ENCODE data around the gene NUTM1.
A peak's percentile ranks its signal among the peaks of the same experiment; 100 is the strongest.
"Not testable (repeated sequence)": the region's sequence is repeated elsewhere in the genome, so short reads cannot be mapped to it uniquely, and the experiment has no call there.

NUTM1 gene

DNA sequence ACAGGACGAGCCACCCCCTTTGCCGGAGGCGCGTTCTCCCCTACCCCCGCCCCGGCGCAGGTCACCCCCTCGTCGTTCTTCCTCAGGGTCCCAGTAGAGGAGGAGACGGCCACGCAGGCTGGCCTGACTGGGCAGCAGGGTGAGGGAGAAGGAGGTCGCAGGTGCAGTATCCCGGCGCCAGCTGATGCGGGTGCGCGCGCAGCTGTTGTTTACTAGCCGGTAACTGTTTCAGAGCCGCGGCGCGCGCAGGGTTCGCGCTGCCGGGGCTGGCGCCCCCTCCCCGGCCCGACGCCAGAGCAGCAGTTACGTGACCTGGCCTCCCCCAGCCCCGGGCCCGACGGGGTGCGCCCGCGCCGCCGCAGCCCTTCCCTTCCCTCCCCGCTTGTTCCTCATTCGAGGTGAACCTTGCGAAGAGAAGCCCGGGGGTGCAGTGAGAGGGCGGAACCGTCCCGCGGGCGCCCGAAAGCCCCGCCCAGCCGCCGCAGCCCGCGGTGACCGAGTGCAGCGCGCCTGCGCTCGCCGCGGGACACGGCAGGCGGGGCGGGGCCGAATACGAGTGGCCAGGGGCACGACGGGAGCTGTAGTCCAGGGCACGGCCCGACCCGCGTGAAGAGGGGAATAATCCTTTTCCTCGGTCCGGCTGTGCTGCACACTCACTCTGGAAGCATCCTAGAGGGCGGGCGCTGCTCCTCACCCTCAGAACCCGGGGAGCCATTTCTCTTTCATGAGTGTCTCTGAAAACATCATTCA lies 5.4 kb upstream of the NUTM1 start, which contains the start of gene SLC12A6:
Gene SLC12A6, minus strand, starts transcription at position 225 of the 750 bp plus-strand sequence. CDS start 1,101 bp downstream, outside the sequence.
- DNase-seq: peak; percentile 62

DNA sequence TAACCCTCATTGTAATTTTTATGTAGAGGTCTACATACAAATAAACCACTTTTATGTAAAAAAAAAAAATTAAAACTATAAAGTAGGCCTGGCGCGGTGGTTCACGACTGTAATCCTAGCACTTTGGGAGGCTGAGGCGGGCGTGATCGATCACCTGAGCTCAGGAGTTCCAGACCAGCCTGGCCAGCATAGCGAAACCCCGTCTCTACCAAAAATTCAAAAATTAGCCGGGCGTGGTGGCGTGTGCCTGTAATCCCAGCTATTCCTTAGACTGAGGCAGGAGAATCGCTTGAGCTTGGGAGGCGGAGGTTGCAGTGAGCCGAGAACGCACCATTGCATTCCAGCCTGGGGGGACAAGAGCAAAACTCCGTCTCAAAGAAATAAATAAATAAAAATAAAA lies 4.8 kb upstream of the NUTM1 start:
- no peak for DNase-seq

DNA sequence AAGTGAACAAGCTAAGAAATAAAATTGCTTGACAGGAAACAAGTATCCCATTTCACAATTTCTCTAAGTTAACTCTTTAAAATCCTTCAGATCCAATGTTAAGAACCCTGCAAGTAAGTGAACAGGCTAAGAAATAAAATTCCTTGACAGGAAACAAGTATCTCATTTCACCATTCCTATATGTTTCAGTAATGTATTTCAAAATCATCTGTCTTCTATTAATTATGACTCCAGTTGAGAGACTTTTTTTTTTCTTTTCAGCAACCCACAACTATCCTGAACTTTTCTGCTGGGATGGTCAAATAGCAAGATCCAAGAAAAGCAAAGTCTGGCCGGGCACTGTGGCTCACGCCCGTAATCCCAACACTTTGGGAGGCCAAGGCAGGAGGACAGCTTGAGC lies 3.2 kb upstream of the NUTM1 start:
- DNase-seq: no peak

DNA sequence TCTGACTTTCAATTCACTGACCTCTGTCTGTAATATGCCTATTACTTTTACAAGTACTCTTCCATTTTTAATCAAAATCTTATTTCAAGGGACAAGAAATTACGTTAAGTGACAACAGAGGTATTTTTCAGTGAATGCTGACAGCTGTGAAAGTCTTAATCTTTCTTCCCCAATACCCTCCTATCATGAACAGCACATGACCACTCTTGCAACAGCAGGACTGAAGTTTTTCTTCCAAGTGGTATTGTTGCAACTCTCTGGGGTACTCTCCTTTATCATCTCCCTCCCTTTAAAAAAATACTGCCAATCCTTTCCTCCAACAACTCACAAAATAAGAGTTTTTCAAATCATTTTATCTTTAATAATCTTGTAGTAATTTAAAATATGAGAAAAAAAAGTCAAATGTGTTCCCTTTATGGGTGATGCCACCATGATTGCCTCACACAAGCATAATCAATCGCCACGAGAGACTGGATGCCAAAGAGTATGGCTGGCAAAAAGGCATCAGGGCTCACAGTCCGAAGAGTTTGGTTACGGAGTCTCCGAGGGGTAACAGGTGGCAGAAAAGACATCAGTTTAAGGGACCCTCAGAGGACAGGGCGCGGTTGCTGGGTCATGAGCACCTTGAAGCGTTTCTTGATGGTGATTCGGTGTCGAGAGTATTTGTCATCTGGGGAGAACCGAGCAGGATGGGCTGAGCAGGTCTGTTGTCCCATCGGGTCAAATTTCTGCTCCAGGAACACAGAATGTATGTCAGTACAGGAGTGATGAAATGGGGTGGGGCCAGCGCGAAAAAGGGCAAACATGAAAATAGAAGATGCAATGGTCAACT lies 1.5 kb upstream of the NUTM1 start:
- DNase-seq: no peak

DNA sequence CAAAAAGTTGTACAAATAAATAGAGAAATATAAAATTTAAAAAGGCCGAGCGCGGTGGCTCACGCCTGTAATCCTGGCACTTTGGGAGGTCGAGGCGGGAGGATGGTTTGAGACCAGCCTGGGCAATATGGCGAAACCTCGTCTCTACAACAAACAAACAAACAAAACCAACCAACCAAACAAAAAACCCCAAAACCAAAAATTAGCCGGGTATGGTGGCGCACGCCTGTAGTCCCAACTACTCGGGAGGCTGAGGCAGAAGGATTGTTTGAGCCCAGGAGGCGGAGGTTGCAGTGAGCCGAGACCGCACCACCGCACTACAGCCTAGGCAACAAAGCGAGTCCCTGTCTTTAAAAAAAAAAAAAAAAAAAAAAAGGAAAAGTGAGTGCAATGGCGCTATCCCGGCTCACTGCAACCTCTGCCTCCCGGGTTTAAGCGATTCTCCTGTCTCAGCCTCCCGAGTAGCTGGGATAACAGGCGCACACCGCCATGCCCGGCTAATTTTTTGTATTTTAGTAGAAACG lies 840 bp upstream of the NUTM1 start:
- DNase-seq: not testable (repeated sequence)

DNA sequence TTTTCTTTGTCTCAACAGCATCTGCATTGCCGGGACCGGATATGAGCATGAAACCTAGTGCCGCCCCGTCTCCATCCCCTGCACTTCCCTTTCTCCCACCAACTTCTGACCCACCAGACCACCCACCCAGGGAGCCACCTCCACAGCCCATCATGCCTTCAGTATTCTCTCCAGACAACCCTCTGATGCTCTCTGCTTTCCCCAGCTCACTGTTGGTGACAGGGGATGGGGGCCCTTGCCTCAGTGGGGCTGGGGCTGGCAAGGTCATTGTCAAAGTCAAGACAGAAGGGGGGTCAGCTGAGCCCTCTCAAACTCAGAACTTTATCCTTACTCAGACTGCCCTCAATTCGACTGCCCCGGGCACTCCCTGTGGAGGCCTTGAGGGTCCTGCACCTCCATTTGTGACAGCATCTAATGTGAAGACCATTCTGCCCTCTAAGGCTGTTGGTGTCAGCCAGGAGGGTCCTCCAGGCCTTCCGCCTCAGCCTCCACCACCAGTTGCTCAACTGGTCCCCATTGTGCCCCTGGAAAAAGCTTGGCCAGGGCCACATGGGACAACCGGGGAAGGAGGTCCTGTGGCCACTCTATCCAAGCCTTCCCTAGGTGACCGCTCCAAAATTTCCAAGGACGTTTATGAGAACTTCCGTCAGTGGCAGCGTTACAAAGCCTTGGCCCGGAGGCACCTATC lies 5.0 kb downstream of the NUTM1 start:
- DNase-seq: no peak

DNA sequence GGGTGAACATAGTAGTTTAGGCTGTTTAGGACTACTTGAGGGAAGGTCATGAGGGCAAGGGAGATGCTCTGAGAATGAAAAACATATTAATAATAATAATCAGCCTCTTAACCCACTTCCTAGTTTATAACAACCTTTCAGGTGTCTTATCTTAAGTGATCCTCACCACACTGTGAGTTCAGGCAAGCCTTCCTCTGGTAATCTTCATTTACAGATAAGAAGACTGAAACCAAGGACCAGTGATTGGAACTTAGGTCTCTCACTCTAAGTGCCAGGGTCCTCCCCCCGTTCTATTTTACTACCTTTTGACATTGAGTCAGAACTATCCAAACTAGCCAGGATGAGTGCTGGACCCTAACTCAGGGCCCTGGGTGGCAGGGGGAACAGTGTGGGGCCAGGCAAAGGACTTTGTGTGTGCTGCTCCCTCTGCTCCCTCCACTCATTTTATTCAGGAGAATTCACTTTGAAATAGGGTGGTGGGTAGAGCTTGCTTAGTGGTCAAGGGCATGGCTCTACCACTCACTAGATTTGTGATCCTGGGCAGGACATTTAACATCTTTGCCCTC lies 5.7 kb downstream of the NUTM1 start:
- DNase-seq: no peak

DNA sequence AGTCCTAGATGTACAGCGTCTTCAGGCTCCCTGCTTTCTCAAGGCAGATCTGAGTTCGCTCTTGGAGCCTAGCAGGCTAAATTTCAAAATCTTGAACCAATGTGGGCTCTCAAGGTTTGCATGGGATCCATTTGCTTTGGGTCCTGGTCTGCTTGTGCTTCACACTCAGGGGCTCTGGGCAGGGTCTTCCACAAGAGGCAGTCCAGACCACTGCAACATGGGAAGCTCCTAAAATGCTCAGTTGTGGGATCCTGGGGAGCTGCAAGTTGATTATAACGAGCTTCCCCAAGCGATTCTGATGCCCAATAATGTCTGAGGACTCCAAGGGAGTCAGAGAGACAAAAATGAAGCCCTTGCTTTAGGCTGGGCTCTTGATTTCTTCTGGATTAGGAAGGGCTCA lies 6.7 kb downstream of the NUTM1 start:
- no peak for DNase-seq

DNA sequence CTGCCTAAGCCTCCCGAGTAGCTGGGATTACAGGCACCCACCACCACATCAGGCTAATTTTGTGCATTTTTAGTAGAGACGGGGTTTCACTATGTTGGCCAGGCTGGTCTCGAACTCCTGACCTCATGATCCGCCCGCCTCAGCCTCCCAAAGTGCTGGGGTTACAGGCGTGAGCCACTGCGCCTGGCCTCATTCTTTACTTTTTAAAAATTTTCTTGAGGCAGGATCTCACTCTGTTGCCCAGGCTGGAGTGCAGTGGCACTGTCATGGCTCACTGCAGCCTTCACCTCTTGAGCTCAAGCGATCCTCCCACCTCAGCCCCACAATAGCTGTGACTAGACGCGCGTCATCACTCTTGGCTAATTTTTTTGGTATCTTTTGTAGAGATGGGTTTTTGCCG lies 9.9 kb downstream of the NUTM1 start:
- not testable (repeated sequence) for DNase-seq

DNA sequence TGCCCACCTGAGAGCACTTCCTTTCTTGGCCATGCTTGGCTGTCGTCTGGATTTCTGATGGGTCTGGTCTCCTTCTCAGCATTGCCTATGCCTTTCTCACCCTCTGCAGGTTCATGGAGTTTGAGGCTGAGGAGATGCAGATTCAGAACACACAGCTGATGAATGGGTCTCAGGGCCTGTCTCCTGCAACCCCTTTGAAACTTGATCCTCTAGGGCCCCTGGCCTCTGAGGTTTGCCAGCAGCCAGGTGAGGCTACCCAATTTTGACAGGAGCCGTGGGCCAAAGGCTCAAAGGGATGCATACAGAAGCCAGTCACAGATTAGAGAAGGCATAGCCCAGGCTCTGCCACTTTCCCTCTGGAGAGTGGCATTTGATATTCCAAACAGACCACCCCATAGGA lies 10.5 kb downstream of the NUTM1 start:
- DNase-seq: no peak

DNA sequence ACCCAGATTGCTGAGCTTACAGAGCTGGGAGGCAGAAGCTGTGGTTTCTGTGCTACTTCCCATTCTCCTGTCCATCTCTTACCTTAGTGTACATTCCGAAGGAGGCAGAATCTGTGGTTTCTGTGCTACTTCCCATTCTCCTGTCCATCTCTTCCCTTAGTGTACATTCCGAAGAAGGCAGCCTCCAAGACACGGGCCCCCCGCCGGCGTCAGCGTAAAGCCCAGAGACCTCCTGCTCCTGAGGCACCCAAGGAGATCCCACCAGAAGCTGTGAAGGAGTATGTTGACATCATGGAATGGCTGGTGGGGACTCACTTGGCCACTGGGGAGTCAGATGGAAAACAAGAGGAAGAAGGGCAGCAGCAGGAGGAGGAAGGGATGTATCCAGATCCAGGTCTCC lies 11.2 kb downstream of the NUTM1 start:
- DNase-seq: no peak

DNA sequence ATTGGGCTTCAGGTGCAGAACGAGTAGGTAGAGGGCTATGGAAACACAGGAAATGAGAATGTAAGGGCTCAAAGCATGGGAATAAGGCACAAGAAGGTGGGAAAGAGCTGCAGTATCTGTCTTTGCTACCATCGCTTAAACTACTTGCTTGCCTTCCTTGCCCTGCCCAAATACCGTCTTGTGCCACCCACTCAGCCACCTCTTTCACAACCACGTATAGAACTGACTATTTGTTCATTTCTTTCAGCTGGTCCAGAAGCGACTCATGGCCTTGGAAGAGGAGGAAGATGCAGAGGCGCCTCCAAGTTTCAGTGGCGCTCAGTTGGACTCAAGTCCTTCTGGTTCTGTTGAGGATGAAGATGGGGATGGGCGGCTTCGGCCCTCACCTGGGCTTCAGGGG lies 12.1 kb downstream of the NUTM1 start:
- DNase-seq: no peak

DNA sequence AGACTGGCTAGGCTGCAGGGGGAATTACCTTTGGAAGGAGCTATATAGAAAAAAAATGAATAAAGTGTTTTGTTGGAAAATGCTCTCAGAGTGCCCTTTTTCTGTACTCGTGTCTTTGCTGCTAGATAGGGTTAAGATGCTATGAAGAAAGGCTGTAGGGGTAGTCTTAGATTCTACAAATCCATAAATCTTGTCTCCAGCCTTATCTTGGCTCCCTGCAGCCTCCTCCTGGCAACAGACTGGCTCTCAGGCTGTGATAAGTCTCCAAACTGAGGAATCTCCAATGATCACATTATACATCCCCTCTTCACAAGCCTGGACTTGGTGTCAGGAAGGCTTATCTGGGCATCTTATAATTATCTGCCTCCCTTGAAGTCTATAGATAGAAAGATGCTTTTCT lies 14.5 kb downstream of the NUTM1 start:
- DNase-seq: no peak

DNA sequence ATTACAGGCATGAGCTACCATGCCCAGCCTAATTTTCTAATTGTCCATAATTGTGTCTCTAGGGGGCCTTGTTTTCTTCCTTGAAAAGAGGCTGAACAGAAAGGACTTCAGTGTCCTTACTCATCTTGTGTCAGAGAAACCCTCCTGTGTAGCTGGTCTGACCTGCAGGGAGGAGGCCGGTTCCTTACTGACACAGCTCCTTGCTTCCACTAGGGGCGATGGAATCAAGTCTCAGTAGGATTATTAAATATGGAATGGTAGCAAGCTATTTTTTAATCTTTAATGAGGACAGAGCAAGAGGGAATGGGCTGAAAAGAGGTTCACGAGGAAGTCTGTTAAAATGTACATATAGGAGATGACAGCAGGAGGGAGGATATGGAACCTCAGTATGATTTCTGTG lies 15.3 kb downstream of the NUTM1 start:
- no peak for DNase-seq

DNA sequence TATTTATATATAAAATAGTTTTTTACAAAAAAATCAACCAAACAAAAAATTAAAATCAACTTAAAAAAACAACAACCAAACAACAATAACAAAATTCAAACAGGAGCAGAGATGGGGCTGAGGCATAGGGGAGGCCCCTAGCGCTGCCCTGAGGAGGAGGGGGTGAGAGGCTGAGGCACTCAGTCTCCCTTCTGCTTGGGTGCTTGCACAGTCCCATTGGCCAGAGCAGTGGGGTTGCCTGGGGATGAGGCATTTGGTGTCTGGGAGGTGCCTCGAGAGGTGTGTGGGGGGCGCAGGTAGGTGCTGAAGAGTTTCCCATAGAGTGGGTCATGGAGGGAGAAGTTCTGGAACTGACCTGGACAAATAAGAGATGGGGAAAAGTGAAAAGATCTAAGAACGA lies 15.8 kb downstream of the NUTM1 start:
- no peak for DNase-seq

DNA sequence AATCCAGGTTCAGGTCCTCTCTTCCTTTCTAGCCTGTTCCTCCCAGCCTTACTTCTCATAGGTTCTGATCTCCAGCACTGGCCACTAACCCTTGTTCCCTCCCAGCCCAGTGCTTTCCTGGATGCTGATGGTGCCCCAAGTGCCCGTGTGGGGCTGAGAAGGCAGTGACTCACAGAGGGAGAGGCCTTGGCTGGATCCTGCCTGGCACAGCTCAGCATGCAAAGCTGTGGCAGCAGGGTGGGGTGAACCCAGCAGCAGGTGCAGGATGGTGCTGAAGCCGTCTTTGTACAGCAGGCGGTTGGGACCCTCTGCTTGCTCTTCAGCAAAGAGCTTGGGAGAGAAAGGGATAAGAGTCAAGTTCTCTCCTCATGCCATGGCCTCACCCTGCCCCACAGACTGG lies 16.3 kb downstream of the NUTM1 start:
- DNase-seq: no peak

DNA sequence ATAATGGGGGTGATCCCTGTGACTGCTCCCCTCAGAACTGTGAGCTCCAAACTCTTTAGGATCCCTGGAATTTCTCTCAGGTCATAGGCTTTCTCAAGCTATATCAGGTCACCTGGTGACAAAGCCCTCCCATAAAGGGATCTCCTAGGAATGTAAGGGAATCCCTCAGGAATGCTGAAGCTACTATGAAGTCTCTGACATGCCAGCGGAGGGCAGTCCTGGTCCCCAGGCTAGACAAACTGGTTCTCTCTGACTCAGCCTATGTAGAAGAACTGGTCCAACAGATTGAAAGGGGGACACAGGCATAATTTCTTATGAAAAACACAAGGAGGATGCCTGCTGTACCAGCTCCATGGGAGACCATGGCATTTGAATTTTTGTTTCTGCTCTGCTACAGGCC lies 17.2 kb downstream of the NUTM1 start:
- DNase-seq: no peak

DNA sequence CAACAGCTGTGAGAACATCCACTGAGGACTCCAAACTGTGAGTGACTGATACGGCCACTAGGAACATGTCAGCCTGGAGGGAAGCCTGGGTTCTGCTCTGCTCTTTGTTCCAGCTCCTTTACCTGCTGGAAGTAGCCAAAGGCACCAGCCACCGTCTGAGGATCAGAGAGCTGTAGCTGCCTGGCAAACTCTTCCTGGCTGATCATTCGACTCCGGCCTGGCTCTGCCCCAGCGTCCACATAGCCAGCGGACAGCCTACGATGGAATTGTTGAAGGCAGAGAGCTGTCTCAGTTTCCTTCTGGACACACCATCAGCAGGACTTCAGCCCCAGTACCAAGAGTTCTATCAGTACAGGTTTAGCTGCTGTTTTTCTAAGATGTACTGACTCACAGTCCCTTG lies 18.2 kb downstream of the NUTM1 start:
- DNase-seq: no peak

DNA sequence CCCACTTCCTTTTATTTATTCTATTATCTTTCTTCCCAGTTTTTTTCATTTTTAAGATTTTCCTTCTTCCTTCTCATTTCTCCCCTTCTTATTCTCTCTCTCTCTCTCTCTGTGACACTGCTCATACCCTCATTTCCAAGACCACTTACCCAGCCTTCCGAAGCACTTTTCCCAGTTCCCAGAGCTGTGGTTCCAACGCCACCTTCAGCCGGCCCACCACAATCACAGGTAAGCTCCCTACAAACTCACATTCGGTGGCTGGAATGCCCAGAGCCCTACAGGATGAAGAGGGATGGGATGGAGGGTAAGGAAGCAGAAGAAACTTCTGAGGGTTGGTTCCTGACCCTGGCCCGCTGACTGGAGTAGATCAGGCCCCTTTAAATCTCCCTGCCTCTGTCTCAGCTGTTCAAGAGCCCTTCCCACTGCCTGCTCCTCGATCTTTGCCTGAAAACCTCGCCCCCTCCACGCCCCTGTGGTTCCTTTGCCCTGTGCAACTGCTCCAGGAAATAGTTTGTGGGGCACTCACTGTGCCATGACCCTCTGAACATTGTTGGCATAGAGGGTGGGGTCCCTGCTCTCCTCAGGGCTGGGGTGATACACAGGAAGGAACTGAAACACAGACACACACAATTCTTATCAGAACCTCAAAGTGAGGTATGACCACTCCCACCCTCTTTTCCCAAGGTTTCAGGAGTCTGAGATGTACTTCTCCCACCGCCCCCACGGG lies 19.1 kb downstream of the NUTM1 start:
- DNase-seq: no peak

DNA sequence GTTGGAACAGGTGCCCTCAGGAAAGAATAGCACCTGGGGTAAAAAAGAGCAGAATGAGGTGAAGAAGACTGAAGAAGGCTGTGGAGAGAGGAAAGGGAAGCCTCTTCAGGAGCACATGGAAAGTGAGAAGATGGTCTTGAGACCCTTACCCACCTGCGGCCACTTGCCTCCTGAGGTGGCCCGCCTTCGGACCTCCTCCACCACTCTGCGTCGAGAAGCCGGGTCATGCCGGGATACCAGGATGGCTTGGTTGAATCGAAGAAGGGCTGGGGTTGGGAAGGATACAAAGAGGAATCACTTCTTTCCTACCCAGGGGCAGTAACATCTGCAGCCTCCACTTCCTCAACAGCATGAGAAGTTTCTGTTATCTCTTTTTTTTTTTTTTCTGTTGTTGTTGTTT lies 20.9 kb downstream of the NUTM1 start:
- no peak for DNase-seq

DNA sequence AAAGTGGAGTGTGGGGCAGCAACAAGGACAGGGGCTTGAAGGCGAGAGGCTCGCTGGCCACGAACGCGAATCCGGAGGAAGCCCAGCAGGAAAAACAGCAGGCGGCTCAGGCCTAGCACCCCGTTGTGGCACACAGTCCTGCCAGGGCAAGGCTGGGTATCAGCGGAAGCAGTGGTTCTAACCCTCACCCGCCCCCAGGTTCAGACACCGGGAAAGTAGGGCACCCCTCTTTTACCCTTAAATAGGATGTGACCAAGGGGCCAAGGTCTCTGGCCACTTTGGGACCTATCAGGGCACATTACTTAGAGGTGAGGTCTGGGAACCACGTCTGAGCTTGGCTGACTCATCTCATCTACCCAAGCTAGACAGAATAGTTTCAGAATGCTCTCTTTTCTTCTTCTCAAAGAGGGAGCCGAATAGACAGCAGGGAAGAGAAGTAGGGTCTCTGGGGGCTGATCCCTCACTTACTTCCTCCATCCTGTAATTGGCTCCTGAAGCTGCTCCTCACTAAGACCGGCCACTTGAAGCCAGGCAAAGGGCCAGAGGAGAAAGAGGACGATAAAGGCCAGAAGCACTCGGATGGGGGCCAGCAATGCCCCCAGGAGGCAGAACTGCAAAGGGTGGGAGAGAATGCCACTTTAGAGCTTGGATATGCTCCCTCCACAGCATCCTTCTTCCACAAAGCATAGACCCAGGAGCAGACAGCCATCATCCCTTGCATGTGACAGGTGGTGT lies 22.1 kb downstream of the NUTM1 start:
- no peak for DNase-seq

DNA sequence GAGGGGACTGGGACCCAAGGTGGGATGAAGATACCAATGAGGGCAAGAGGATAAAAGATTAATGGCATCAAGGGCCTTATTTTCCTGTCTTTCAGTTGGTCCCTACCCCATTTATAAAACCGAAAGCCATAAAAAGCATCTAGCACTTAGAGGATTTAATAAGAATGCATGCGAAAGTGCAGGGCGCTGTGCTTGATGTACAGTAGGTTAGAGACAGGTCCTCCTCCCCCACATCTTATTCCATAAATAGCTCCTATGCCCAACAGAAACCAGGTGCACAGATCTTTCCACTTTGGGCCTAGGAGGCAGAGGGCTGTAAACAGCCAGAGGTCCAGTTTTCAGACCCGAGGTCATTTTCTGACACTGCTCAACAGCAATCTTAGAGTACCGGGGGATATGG lies 22.7 kb downstream of the NUTM1 start:
- DNase-seq: no peak

Measured in DMS 273 treated with DMSO at 0.1 percent for 48 hours (cell line).